K562 (cell line): ENCODE measurements around the gene GATAD2B. TPM values are rescaled to one million over a fixed set of nuclear protein-coding genes. Genes with fewer than 3 reads are reported as not detected.

Experiments
- ATAC-seq: fragments of 200-7000 bp; cut with Tn5 transposase; 3 replicates; pipeline ENCODE4 v1.9.1; 2020; ENCODE audit warnings: moderate library complexity
- BruUV-seq: library from RNA; stranded (reverse); fragments of 400-500 nt; replicated peaks from 2 replicates; lab custom pipeline; 2021; lab: Mats Ljungman, UMichigan
- CTCF ChIA-PET: fragments of 300-600 bp; formaldehyde crosslinking; extraction: SDS; loops from one replicate; lab custom pipeline; 2021; ENCODE audit warnings: low intra/inter-chr PET ratio; lab: Yijun Ruan, JAX
- POLR2A ChIA-PET: fragments of 300-600, 350-650 bp; sonication (Branson Sonifier 250); formaldehyde crosslinking; extraction: SDS; loops from one replicate; lab custom pipeline; 2021; ENCODE audit warnings: antibody characterized with exemption, inconsistent platforms; lab: Yijun Ruan, JAX
- DNase-seq, 4 experiments: peaks; one replicate each; pipeline versions ENCODE4 v3.0.0 to v3.0.0-alpha.2; 2011 to 2018; ENCODE audit warnings: low spot score in 3 of 4, mixed read lengths in 3 of 4; ENCODE audit errors: extremely low read depth in 1 of 4
- FAIRE-seq: peaks from 2 replicates; lab custom pipeline; 2011; peaks lifted over from hg19 to GRCh38; lab: Jason Lieb, UNC
- H2AFZ ChIP-seq: 2 replicates; pipeline ENCODE4 v1.6.0; 2011; ENCODE audit warnings: low read depth, low read length, control low read depth, inconsistent platforms
- H3K27ac ChIP-seq: fragments of 200-600 bp; 3 replicates; pipeline ENCODE4 v1.8.0; 2011; ENCODE audit warnings: low read depth, mild to moderate bottlenecking, control low read depth, inconsistent platforms, low read length, moderate library complexity, mixed read lengths; ENCODE audit errors: extremely low read depth
- H3K27me3 ChIP-seq, 2 experiments: fragments of 300-600 bp in 1 of 2; 2 replicates in 1 of 2; 3 replicates in 1 of 2; pipeline versions ENCODE4 v1.6.0 to v1.8.0; 2011; ENCODE audit warnings: inconsistent platforms in 2 of 2, low read length in 2 of 2, mild to moderate bottlenecking in 1 of 2, mixed read lengths in 1 of 2, moderate library complexity in 1 of 2; ENCODE audit not compliant: control insufficient read depth in 2 of 2, insufficient read depth in 2 of 2
- H3K36me3 ChIP-seq: fragments of 300-600 bp; 3 replicates; pipeline ENCODE4 v1.8.0; 2011; ENCODE audit warnings: mild to moderate bottlenecking, low read length, inconsistent platforms; ENCODE audit not compliant: control insufficient read depth, insufficient read depth
- H3K4me1 ChIP-seq, 2 experiments: fragments of 200-600 bp in 1 of 2; replicated peaks in 1 of 2; 2 replicates in 1 of 2; 3 replicates in 1 of 2; pipeline versions ENCODE4 v1.5.1 to v1.8.0; 2011; ENCODE audit warnings: inconsistent platforms in 2 of 2, low read length in 2 of 2, mild to moderate bottlenecking in 1 of 2, mixed read lengths in 1 of 2, moderate library complexity in 1 of 2; ENCODE audit not compliant: control insufficient read depth in 2 of 2, insufficient read depth in 2 of 2
- H3K4me2 ChIP-seq: 2 replicates; pipeline ENCODE4 v1.6.1; 2011; ENCODE audit warnings: low read length, control low read depth, inconsistent platforms, mixed read lengths; ENCODE audit not compliant: insufficient read depth
- H3K4me3 ChIP-seq: fragments of 200-600 bp; sonication (generic), shearing (Covaris generic); 2 replicates; pipeline ENCODE4 v1.5.1; 2016; ENCODE audit warnings: control low read depth, inconsistent platforms
- H3K79me2 ChIP-seq: fragments of 200-600 bp; 3 replicates; pipeline ENCODE4 v1.8.0; 2011; ENCODE audit warnings: low read length, inconsistent platforms; ENCODE audit not compliant: control insufficient read depth, insufficient read depth
- H3K9ac ChIP-seq, 2 experiments: 2 replicates each; pipeline versions ENCODE4 v1.6.0 to v1.6.1; 2011; ENCODE audit warnings: low read depth in 2 of 2, low read length in 2 of 2, control low read depth in 1 of 2, inconsistent platforms in 1 of 2, mild to moderate bottlenecking in 1 of 2, mixed read lengths in 1 of 2; ENCODE audit not compliant: insufficient read depth in 1 of 2
- H3K9me1 ChIP-seq: one replicate; pipeline ENCODE4 v1.6.0; 2011; ENCODE audit warnings: inconsistent platforms, mild to moderate bottlenecking, low read length, moderate library complexity; ENCODE audit not compliant: control insufficient read depth, insufficient read depth
- H3K9me3 ChIP-seq: replicated peaks from 2 replicates; pipeline ENCODE4 v1.5.1; 2011; ENCODE audit warnings: low read depth, low read length, inconsistent platforms; ENCODE audit not compliant: control insufficient read depth, insufficient read depth
- H4K20me1 ChIP-seq: replicated peaks from 2 replicates; pipeline ENCODE4 v1.6.1; 2011; ENCODE audit warnings: low read length, inconsistent platforms, mixed read lengths; ENCODE audit not compliant: control insufficient read depth, insufficient read depth
- AFF1 ChIP-seq, 2 experiments: fragments of 450-650 bp; IDR thresholded peaks; 2 replicates each; pipeline ENCODE4 v1.6.1; 2018; ENCODE audit warnings: mild to moderate bottlenecking in 2 of 2, low read depth in 1 of 2; ENCODE audit not compliant: partially characterized antibody in 2 of 2
- AFF4 ChIP-seq: sonication (generic); formaldehyde crosslinking; IDR thresholded peaks from 2 replicates; pipeline ENCODE4 v1.8.0; 2023; ENCODE audit warnings: mild to moderate bottlenecking, missing genetic modification reagents
- ARID2 ChIP-seq: fragments of 450-650 bp; IDR thresholded peaks from 2 replicates; pipeline ENCODE4 v1.6.1; 2017; ENCODE audit warnings: antibody characterized with exemption, mild to moderate bottlenecking
- ATF1 ChIP-seq, 2 experiments: fragments of 450-650 bp in 1 of 2; IDR thresholded peaks; 2 replicates each; pipeline ENCODE4 v1.6.1; 2016; ENCODE audit warnings: missing compliant biosample characterization in 1 of 2, missing genetic modification characterization in 1 of 2
- HMGXB4 ChIP-seq: sonication (generic); formaldehyde crosslinking; IDR thresholded peaks from 2 replicates; pipeline ENCODE4 v1.8.1; 2023; ENCODE audit warnings: mild to moderate bottlenecking, missing genetic modification reagents
- PHF20 ChIP-seq: fragments of 450-650 bp; IDR thresholded peaks from 2 replicates; pipeline ENCODE4 v1.6.1; 2018; ENCODE audit not compliant: partially characterized antibody
- ZNF143 ChIP-seq: sonication (generic); formaldehyde crosslinking; IDR thresholded peaks from 2 replicates; pipeline ENCODE4 v1.9.0; 2022; ENCODE audit warnings: mild to moderate bottlenecking, missing genetic modification reagents
- ZSCAN29 ChIP-seq: fragments of 450-650 bp; IDR thresholded peaks from 2 replicates; pipeline ENCODE4 v1.6.1; 2017
- WGBS: fragments of 100-300 bp; shearing (Covaris generic); methylation state at CpG from one replicate; pipeline ENCODE4 v1.1.6; 2016; ENCODE audit warnings: low coverage, mixed read lengths; ENCODE audit not compliant: insufficient coverage; ENCODE audit errors: missing lambda C conversion rate; 5-methylcytosine and 5-hydroxymethylcytosine counted together
- in situ Hi-C: fragments of 300-500 bp; cut with MboI; formaldehyde crosslinking; loops from 4 replicates; pipeline ENCODE4 v1.15.0; 2018; ENCODE audit warnings: inconsistent platforms, mixed read lengths
- intact Hi-C: fragments of 100-400 bp; cut with micrococcal nuclease; formaldehyde crosslinking; loops from 2 replicates; pipeline ENCODE4 v1.14.2; 2022
- polyA plus RNA-seq, 8 experiments: library from polyadenylated mRNA; depleted of rRNA in 4 of 8; stranded (reverse) in 5 of 8; unstranded in 3 of 8; fragments of >200 nt; fragmentation: Nextera tagmentation in 2 of 8; fragmentation: Illumina TruSeq in 1 of 8; extraction: Ambion mirVana in 2 of 8; extraction: Trizol in 1 of 8; gene quantifications; 2 replicates each; pipeline versions ENCODE4 v1.2.1 to v1.2.3, GENCODE V29; 2011 to 2014; ENCODE audit warnings: inconsistent platforms in 1 of 8, missing spikeins in 1 of 8
- total RNA-seq, 7 experiments: library from RNA; depleted of rRNA in 6 of 7; stranded (reverse); fragments of >200 nt in 6 of 7; fragmentation: Illumina TruSeq in 2 of 7; extraction: Trizol in 2 of 7; gene quantifications; 2 replicates each; pipeline versions ENCODE4 v1.2.1 to v1.2.3, GENCODE V29; 2011 to 2021; ENCODE audit warnings: low replicate concordance in 1 of 7

GATAD2B gene
- total and polyA plus RNA-seq, 9 of the 15 experiments (the other 6 are each of a cell fraction or from before 2014, with no cell fraction given) = 1.5 to 40.2 (median 4.9) TPM

DNA sequence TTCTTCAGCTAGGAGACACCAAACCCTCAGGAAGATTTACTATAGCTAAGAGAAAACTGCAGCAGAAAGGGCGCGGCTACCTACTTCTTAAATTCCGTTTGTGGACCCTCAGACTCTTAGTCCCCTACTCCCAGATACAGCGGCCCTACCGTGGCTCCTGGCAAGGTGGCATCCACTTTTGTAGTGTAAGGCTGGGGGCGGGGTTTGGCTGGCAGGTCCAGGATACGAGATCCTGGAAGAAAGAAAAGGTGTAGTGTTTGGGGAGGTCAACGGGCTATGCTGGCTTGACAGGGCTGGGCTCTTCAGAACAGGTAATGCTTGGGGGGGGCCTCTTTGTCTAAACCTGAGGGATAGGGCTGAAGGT is 45.2 kb upstream of the GATAD2B start (continued):
- TF ChIP-seq HMGXB4 (CRISPR knock-in tag) = no peak

DNA sequence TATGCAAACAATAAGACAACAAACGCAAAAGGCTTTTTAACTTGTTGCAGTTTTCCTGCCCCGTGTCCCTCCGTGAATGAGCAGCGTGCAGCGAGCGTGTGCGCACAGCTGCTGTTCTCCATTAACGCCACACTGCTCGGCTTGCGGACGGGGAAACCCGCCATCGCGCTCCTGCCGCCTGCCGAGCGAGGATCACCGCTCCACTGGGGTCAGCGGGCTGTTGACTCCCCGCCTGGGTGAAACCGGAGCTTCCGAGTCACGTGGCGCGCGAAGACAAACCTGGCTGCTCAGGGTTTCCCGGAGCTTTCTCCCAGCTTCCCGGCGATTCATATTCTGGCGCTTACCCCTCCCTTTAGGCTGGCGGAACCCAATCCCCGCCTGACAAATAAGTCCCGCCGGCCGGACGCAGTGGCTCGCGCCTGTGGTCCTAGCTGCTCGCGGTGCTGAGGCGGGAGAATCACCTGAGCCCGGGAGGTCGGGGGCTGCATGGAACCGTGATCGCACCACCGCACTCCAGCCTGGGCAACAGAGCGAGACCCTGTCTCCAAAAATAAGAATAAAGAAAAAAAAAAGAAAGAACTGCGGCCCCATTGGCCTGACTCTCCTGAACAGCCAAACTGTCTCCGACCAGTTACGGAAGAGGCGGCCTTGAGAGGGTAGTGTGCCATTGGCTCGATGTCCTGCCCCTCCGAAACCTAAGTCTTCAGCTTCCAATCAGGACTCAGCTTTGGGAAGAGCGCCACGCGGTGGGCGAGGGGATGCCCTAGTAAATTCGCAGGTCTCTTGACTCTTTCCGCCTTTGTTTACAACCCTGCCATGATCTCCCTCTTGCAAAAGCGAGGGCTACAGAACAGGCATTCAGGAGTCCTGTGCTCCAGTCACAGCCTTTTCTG is 44.6 kb upstream of the GATAD2B start, which contains the start of gene CREB3L4:
Gene CREB3L4 (plus strand): TSS at position 796 of the 893 bp plus-strand sequence. CDS start 624 bp downstream, outside the sequence.
- H4K20me1 ChIP-seq = no peaks in the 10 kb centered on the region
- in situ Hi-C loops (no loop called here), intact Hi-C loops (loop anchor here (5.0 kb wide), 1 partner anchor 170 kb away; no protein-coding TSS in a partner anchor)
- no peaks in the 10 kb centered on the region for H3K27me3 ChIP-seq
- FAIRE-seq = peak; percentile 98
- CTCF ChIA-PET = no interaction called here
- no TSS peak for BruUV-seq
- POLR2A ChIA-PET = interaction anchor here (0.5 to 4.8 kb wide), 22 partner anchors 9 to 1205 kb away, joined by 3 to 84 read pairs (median 4); partner anchors contain the start of genes CRTC2, DENND4B, GATAD2B and JTB
- peak within 1 kb of the TSS; percentile 89 for H2AFZ ChIP-seq
- H3K9me3 ChIP-seq = no peaks in the 10 kb centered on the region
- WGBS = under 1% methylated on average over 47 of the region's 60 CpGs
- H3K4me2 ChIP-seq = peak within 1 kb of the TSS; percentile 87
- peak within 1 kb of the TSS; percentile 51 for H3K4me3 ChIP-seq
- H3K27ac ChIP-seq = peak within 1 kb of the TSS; percentile 82
- peaks cover 45% of the 10 kb centered on the region for H3K79me2 ChIP-seq
- peak; percentile 85 to 98 (median 90) for DNase-seq
- H3K36me3 ChIP-seq = no peaks in the 10 kb centered on the region
- peak within 1 kb of the TSS; percentile 89 to 99 for H3K9ac ChIP-seq
- peak; percentile 87 for ATAC-seq
- H3K4me1 ChIP-seq = peaks cover 7 to 19% of the 10 kb centered on the region in 2 experiments; a peak in 4 of 5 replicates
- no peaks in the 10 kb centered on the region for H3K9me1 ChIP-seq
- peak; percentile 73; the same call in 1 of the 2 replicates for TF ChIP-seq AFF4 (CRISPR knock-in tag)
- peak; percentile 71 for TF ChIP-seq PHF20
- peak; percentile 64; the same call in 1 of the 2 replicates for TF ChIP-seq ARID2
- TF ChIP-seq ATF1 (CRISPR knock-in tag; IDR thresholded peaks at IDR 0.05) = no peak
- TF ChIP-seq ATF1 (tag; IDR thresholded peaks at IDR 0.05) = peak; percentile 87
- peak; percentile 77 to 94 for TF ChIP-seq AFF1 (IDR thresholded peaks at IDR 0.05; ENCODE audit: low read depth in 1 of 2, partially characterized antibody in 2 of 2)
- TF ChIP-seq ZSCAN29 = no peak
- TF ChIP-seq ZNF143 = no peak
